Measurements from ENCODE around the gene POLR3GL.
A peak's percentile ranks its signal among the peaks of the same experiment; 100 is the strongest.

Gene POLR3GL

GRCh38 chr1:145977486-145978470, 13.3 kb downstream of the POLR3GL start:
- no peak overlapping the region for H3K4me3 ChIP-seq (replicated peaks; ENCODE audit: insufficient read depth, low read length)
- TF ChIP-seq, protein P1, sequence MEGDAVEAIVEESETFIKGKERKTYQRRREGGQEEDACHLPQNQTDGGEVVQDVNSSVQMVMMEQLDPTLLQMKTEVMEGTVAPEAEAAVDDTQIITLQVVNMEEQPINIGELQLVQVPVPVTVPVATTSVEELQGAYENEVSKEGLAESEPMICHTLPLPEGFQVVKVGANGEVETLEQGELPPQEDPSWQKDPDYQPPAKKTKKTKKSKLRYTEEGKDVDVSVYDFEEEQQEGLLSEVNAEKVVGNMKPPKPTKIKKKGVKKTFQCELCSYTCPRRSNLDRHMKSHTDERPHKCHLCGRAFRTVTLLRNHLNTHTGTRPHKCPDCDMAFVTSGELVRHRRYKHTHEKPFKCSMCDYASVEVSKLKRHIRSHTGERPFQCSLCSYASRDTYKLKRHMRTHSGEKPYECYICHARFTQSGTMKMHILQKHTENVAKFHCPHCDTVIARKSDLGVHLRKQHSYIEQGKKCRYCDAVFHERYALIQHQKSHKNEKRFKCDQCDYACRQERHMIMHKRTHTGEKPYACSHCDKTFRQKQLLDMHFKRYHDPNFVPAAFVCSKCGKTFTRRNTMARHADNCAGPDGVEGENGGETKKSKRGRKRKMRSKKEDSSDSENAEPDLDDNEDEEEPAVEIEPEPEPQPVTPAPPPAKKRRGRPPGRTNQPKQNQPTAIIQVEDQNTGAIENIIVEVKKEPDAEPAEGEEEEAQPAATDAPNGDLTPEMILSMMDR (IDR thresholded peaks at IDR 0.05; ENCODE audit: insufficient read depth, low read length) = peak; percentile 84
- TF ChIP-seq POLR2AphosphoS5 (IDR thresholded peaks at IDR 0.05; ENCODE audit: low read depth) = no peak
- no peak for TF ChIP-seq REST (IDR thresholded peaks at IDR 0.05; ENCODE audit: insufficient replicate concordance, low read depth)
- TF ChIP-seq GABPA (IDR thresholded peaks at IDR 0.05; ENCODE audit: low read depth) = no peak
- no peak for TF ChIP-seq SPI1 (IDR thresholded peaks at IDR 0.05; ENCODE audit: borderline replicate concordance, low read depth)
- peak overlapping the region; percentile 91 for H3K27ac ChIP-seq (replicated peaks)
- H3K27me3 ChIP-seq (ENCODE audit: insufficient read depth, poor library complexity, severe bottlenecking) = no peaks in the 10 kb centered on the region
- DNase-seq (ENCODE audit: low read depth in 1 of 2, low spot score in 1 of 2) = peak in 1 of 2 experiments; percentile 76

DNA sequence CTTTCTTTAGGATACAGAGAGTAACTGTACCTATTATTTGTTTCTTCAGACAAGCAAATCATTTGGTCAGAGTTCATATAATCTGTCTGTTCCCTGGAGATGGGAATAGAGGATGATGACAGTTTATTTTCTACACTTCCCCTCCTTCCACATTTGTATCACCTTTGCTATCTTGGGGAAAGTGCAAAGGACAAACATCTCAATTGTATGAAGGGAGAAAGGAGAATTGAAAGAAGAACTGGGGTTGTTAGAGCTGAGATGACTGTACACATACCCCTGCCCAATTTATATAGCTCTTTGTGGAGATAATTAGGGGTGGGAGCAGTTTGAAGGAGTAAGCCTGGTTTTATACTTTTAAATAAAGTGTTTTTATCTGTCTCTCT, 14.0 kb downstream of the POLR3GL start:
- DNase-seq (ENCODE audit: low read depth in 1 of 2, low spot score in 1 of 2) = no peak
- Histone ChIP-seq H3K27me3 (ENCODE audit: insufficient read depth, poor library complexity, severe bottlenecking) (no peaks in the 10 kb centered on the region), H3K27ac (replicated peaks) (peak overlapping the region; percentile 91), H3K4me3 (replicated peaks; ENCODE audit: insufficient read depth, low read length) (no peak overlapping the region)
- TF ChIP-seq POLR2AphosphoS5 (IDR thresholded peaks at IDR 0.05; ENCODE audit: low read depth) = no peak
- no peak for TF ChIP-seq GABPA (IDR thresholded peaks at IDR 0.05; ENCODE audit: low read depth)
- no peak for TF ChIP-seq SPI1 (IDR thresholded peaks at IDR 0.05; ENCODE audit: borderline replicate concordance, low read depth)
- TF ChIP-seq, protein P1 (IDR thresholded peaks at IDR 0.05; ENCODE audit: insufficient read depth, low read length) = no peak
- no peak for TF ChIP-seq REST (IDR thresholded peaks at IDR 0.05; ENCODE audit: insufficient replicate concordance, low read depth)

- DNase-seq (ENCODE audit: low read depth in 1 of 2, low spot score in 1 of 2) = peak; percentile 98 to 99
- Histone ChIP-seq H3K27ac (replicated peaks) (peak overlapping the region; percentile 91), H3K27me3 (ENCODE audit: insufficient read depth, poor library complexity, severe bottlenecking) (no peaks in the 10 kb centered on the region), H3K4me3 (replicated peaks; ENCODE audit: insufficient read depth, low read length) (no peak overlapping the region)
- TF ChIP-seq REST (IDR thresholded peaks at IDR 0.05; ENCODE audit: insufficient replicate concordance, low read depth) = no peak
- TF ChIP-seq, protein P1 (IDR thresholded peaks at IDR 0.05; ENCODE audit: insufficient read depth, low read length) = no peak
- TF ChIP-seq SPI1 (IDR thresholded peaks at IDR 0.05; ENCODE audit: borderline replicate concordance, low read depth) = peak; percentile 70; the same call in 1 of the 2 replicates
- TF ChIP-seq GABPA (IDR thresholded peaks at IDR 0.05; ENCODE audit: low read depth) = no peak
- TF ChIP-seq POLR2AphosphoS5 (IDR thresholded peaks at IDR 0.05; ENCODE audit: low read depth) = no peak; the same call in 1 of the 2 replicates
These were observed 14.6 kb downstream of the POLR3GL start for GRCh38 chr1:145978854-145979745.

All from HL-60 (cell line).